Right atrium auricular region (tissue), 2 donors: ENCODE measurements around the gene RSAD1. TPM values are rescaled to one million over a fixed set of nuclear protein-coding genes. Genes with fewer than 3 reads are reported as not detected.
"Not testable (repeated sequence)": the region's sequence is repeated elsewhere in the genome, so short reads cannot be mapped to it uniquely, and the experiment has no call there.

ENCODE experiments used
- DNase-seq: peaks from one replicate; pipeline ENCODE4 v3.0.0-alpha.2; 2019; ENCODE audit warnings: low spot score
- H3K27ac ChIP-seq, 2 donors: fragments of 200-600 bp; sonication (generic); 1 replicate in 1 of 2; 2 replicates in 1 of 2; pipeline ENCODE4 v1.5.1; 2016 to 2019
- H3K27me3 ChIP-seq, 2 donors: fragments of 200-600 bp; sonication (generic); one replicate each; pipeline versions ENCODE4 v1.5.1 to v1.6.0; 2017 to 2019
- H3K36me3 ChIP-seq: fragments of 200-600 bp; sonication (generic); one replicate; pipeline ENCODE4 v1.5.1; 2016
- H3K4me1 ChIP-seq, 2 donors: fragments of 200-600 bp; sonication (generic); one replicate each; pipeline versions ENCODE4 v1.5.1 to v1.6.0; 2017 to 2019
- H3K4me3 ChIP-seq, 2 donors: fragments of 200-600 bp; sonication (generic); 1 replicate in 1 of 2; 2 replicates in 1 of 2; pipeline ENCODE4 v1.5.1; 2017 to 2019; ENCODE audit warnings: mild to moderate bottlenecking in 1 of 2, moderate library complexity in 1 of 2
- H3K9me3 ChIP-seq, 2 donors: fragments of 200-600 bp; sonication (generic); one replicate each; pipeline ENCODE4 v1.5.1; 2019
- total RNA-seq, 2 donors: library from RNA; depleted of rRNA; stranded (reverse); fragments of >200 nt; gene quantifications; one replicate each; pipeline ENCODE4 v1.1.0, GENCODE V29; 2016
- TF ChIP-seq, protein P1 (sequence below), 2 donors: fragments of 200-600 bp; sonication (generic); IDR thresholded peaks; one replicate each; pipeline ENCODE4 v1.5.1; 2019; ENCODE audit warnings: antibody characterized with exemption in 2 of 2

The RSAD1 gene
- total RNA-seq, 2 donors from 2014 or later, result 19.1 to 19.3 TPM

- Histone ChIP-seq H3K27ac (no peak overlapping the region), H3K36me3 (no peaks in the 10 kb centered on the region), H3K27me3 (no peaks in the 10 kb centered on the region), H3K4me3 (no peak overlapping the region), H3K9me3 (no peaks in the 10 kb centered on the region), H3K4me1 (peaks cover 0 to 17% of the 10 kb centered on the region in 2 donors)
- no peak for DNase-seq
- TF ChIP-seq, protein P1, sequence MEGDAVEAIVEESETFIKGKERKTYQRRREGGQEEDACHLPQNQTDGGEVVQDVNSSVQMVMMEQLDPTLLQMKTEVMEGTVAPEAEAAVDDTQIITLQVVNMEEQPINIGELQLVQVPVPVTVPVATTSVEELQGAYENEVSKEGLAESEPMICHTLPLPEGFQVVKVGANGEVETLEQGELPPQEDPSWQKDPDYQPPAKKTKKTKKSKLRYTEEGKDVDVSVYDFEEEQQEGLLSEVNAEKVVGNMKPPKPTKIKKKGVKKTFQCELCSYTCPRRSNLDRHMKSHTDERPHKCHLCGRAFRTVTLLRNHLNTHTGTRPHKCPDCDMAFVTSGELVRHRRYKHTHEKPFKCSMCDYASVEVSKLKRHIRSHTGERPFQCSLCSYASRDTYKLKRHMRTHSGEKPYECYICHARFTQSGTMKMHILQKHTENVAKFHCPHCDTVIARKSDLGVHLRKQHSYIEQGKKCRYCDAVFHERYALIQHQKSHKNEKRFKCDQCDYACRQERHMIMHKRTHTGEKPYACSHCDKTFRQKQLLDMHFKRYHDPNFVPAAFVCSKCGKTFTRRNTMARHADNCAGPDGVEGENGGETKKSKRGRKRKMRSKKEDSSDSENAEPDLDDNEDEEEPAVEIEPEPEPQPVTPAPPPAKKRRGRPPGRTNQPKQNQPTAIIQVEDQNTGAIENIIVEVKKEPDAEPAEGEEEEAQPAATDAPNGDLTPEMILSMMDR (IDR thresholded peaks at IDR 0.05), result no peak
Measured at GRCh38 chr17:50472286-50472685, 6.4 kb upstream of the RSAD1 start.

GRCh38 chr17:50472761-50473161 is 5.9 kb upstream of the RSAD1 start:
- not testable (repeated sequence) for H3K27me3 ChIP-seq, H3K4me3 ChIP-seq, H3K9me3 ChIP-seq, DNase-seq, H3K36me3 ChIP-seq, H3K27ac ChIP-seq
- peaks cover 0 to 17% of the 10 kb centered on the region in 2 donors for H3K4me1 ChIP-seq

GRCh38 chr17:50473901-50474300 is 4.8 kb upstream of the RSAD1 start:
- Histone ChIP-seq H3K4me3 (no peak overlapping the region), H3K27ac (no peak overlapping the region), H3K9me3 (no peaks in the 10 kb centered on the region), H3K4me1 (peaks cover 0 to 13% of the 10 kb centered on the region in 2 donors), H3K36me3 (no peaks in the 10 kb centered on the region), H3K27me3 (no peaks in the 10 kb centered on the region)
- DNase-seq, result no peak
- TF ChIP-seq, protein P1 (IDR thresholded peaks at IDR 0.05), result no peak

DNA sequence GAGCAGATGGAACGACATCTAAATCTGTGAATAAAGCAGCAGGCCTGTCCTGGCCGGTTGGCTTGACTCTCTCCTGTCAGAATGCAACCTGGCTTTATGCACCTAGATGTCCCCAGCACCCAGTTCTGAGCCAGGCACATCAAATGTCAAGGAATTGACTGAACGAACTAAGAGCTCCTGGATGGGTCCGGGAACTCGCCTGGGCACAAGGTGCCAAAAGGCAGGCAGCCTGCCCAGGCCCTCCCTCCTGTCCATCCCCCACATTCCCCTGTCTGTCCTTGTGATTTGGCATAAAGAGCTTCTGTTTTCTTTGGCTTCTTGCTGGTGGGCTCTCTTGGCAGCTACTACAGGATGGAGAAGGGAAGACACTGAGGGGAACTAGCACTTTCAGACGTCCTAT is 4.1 kb upstream of the RSAD1 start:
- H3K27me3 ChIP-seq, result no peaks in the 10 kb centered on the region
- TF ChIP-seq, protein P1 (IDR thresholded peaks at IDR 0.05), result no peak
- no peak for DNase-seq
- no peaks in the 10 kb centered on the region for H3K36me3 ChIP-seq
- H3K9me3 ChIP-seq, result no peaks in the 10 kb centered on the region
- no peak overlapping the region for H3K27ac ChIP-seq
- peaks cover 0 to 10% of the 10 kb centered on the region in 2 donors for H3K4me1 ChIP-seq
- no peak overlapping the region for H3K4me3 ChIP-seq

GRCh38 chr17:50475362-50475761 is 3.3 kb upstream of the RSAD1 start:
- H3K27ac ChIP-seq, result no peak overlapping the region
- peaks cover 0 to 17% of the 10 kb centered on the region in 2 donors for H3K4me1 ChIP-seq
- no peaks in the 10 kb centered on the region for H3K36me3 ChIP-seq
- TF ChIP-seq, protein P1 (IDR thresholded peaks at IDR 0.05), result no peak
- H3K9me3 ChIP-seq, result no peaks in the 10 kb centered on the region
- H3K4me3 ChIP-seq, result no peak overlapping the region
- no peak for DNase-seq
- no peaks in the 10 kb centered on the region for H3K27me3 ChIP-seq

GRCh38 chr17:50475775-50476544 is 2.7 kb upstream of the RSAD1 start:
- not testable (repeated sequence) for DNase-seq, H3K27me3 ChIP-seq, H3K4me3 ChIP-seq, H3K27ac ChIP-seq, H3K36me3 ChIP-seq, H3K9me3 ChIP-seq
- peaks cover 0 to 18% of the 10 kb centered on the region in 2 donors for H3K4me1 ChIP-seq
